ENCODE results near the gene TREML2.

- no peak for TF ChIP-seq POLR2AphosphoS5 (IDR thresholded peaks at IDR 0.05; ENCODE audit: low read depth)
- TF ChIP-seq, protein P1, sequence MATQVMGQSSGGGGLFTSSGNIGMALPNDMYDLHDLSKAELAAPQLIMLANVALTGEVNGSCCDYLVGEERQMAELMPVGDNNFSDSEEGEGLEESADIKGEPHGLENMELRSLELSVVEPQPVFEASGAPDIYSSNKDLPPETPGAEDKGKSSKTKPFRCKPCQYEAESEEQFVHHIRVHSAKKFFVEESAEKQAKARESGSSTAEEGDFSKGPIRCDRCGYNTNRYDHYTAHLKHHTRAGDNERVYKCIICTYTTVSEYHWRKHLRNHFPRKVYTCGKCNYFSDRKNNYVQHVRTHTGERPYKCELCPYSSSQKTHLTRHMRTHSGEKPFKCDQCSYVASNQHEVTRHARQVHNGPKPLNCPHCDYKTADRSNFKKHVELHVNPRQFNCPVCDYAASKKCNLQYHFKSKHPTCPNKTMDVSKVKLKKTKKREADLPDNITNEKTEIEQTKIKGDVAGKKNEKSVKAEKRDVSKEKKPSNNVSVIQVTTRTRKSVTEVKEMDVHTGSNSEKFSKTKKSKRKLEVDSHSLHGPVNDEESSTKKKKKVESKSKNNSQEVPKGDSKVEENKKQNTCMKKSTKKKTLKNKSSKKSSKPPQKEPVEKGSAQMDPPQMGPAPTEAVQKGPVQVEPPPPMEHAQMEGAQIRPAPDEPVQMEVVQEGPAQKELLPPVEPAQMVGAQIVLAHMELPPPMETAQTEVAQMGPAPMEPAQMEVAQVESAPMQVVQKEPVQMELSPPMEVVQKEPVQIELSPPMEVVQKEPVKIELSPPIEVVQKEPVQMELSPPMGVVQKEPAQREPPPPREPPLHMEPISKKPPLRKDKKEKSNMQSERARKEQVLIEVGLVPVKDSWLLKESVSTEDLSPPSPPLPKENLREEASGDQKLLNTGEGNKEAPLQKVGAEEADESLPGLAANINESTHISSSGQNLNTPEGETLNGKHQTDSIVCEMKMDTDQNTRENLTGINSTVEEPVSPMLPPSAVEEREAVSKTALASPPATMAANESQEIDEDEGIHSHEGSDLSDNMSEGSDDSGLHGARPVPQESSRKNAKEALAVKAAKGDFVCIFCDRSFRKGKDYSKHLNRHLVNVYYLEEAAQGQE (IDR thresholded peaks at IDR 0.05; ENCODE audit: insufficient replicate concordance, low read depth), result no peak
- no peak for TF ChIP-seq CTCF (IDR thresholded peaks at IDR 0.05; ENCODE audit: insufficient read depth, low read length)
These were observed 25.8 kb upstream of the TREML2 start for GRCh38 chr6:41226752-41227151.
